HPDE6-E6E7 (cell line): ENCODE results near the gene PCDHB9.

Source experiments
- DNase-seq: peaks from one replicate; pipeline ENCODE4 v3.0.0; 2011; ENCODE audit warnings: missing footprints; ENCODE audit errors: extremely low spot score

PCDHB9 gene

DNA sequence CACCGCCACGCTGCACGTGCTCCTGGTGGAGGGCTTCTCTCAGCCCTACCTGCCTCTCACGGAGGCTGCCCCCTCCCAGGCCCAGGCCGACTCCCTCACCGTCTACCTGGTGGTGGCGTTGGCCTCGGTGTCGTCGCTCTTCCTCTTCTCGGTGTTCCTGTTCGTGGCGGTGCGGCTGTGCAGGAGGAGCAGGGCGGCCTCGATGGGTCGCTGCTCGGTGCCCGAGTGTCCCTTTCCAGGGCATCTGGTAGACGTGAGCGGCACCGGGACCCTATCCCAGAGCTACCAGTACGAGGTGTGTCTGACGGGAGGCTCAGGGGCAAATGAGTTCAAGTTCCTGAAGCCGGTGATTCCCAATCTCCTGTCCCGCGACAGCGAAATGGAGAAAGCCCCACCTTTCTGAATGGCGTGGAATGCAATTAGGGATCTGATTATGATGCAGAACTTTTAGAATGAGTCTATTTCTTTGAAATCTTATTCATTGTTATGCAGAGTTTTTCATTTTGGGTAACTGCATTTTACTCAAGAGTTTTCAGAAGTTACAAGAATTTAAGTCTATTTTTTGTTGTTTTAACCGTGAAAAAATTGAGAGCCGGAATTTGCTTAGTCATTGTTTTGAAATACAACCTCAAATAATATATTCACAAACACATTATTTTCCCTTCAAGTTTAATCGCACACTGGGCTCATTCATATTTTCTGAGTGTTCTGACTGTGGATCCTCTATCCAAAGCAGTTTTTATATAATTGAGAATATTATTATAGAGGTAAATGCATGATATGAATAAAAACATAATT lies 49.8 kb downstream of the PCDHB9 start:
- no peak for DNase-seq
